Measurements from ENCODE around the gene NT5M.

The NT5M gene

DNA sequence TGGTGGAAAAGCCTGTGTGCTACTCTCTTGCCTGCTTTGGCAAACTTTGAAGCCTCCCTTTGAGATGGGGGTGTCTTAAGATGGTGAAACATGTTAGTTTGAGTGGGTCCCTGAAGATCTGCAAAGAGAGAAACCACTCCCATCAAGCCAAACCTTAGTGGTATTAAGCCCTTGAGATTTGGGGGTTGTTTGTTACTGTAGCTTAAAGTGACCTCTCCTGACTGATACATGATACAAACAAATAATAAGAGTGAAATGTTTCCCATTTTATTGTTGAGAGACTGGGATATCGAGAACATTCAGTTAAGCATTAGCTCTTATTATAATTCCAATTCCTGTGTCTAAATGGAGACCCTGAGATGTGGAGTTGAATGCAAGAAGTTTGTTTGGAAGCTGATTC, 63.1 kb downstream of the NT5M start:
- TF ChIP-seq, protein P1, sequence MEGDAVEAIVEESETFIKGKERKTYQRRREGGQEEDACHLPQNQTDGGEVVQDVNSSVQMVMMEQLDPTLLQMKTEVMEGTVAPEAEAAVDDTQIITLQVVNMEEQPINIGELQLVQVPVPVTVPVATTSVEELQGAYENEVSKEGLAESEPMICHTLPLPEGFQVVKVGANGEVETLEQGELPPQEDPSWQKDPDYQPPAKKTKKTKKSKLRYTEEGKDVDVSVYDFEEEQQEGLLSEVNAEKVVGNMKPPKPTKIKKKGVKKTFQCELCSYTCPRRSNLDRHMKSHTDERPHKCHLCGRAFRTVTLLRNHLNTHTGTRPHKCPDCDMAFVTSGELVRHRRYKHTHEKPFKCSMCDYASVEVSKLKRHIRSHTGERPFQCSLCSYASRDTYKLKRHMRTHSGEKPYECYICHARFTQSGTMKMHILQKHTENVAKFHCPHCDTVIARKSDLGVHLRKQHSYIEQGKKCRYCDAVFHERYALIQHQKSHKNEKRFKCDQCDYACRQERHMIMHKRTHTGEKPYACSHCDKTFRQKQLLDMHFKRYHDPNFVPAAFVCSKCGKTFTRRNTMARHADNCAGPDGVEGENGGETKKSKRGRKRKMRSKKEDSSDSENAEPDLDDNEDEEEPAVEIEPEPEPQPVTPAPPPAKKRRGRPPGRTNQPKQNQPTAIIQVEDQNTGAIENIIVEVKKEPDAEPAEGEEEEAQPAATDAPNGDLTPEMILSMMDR (IDR thresholded peaks at IDR 0.05; ENCODE audit: insufficient read depth, low read depth, low read length, missing control alignments) = no peak
- H3K4me3 ChIP-seq (ENCODE audit: low read depth, low read length) = no peak overlapping the region
- DNase-seq (ENCODE audit: low read depth) = no peak

DNA sequence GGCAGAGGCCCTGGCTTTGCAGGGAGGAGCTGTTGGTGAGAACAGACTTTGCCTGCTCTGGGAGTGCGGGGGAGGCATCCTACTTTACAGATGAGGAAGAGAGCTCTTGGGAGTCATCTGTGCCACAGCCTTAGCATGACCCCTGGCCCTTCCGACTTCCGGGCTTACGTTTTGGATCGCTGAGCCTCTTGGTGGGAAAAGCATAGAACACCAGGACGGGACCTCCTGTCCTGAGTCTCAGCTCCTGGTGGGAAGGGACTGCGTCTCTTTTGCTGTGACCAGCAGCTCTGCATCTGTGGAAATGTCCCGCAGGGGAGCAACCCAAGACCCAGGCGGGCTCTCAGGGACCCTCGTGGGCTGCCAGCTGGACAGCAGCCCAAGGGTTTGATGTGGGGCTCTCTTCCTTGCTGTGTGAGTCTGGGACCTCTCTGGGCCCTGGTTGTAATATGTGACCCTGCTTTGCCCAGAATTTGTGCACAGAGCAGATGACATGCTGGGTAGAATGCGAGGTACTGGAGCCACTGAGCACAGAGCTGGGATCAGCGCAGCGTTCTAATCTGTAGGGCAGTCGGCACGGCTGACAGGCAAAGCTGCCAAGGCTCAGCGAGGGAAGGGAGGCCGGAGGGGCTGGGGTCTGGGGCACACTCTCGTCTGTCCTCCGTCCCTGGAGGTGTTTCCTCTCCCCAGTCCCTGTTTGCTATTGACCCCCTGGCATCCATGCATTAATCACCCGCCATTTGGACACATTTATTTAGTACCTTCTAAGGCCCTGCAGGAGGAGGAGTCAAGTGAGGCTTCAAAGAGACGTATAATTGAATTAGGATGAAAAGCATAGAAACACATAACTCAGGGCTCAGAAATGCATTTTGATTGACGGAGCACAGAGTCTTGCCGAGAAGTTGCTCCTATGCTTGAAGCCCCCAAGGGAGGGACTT, 64.0 kb downstream of the NT5M start:
- no peak overlapping the region for H3K4me3 ChIP-seq (ENCODE audit: low read depth, low read length)
- TF ChIP-seq, protein P1 (IDR thresholded peaks at IDR 0.05; ENCODE audit: insufficient read depth, low read depth, low read length, missing control alignments) = no peak

DNA sequence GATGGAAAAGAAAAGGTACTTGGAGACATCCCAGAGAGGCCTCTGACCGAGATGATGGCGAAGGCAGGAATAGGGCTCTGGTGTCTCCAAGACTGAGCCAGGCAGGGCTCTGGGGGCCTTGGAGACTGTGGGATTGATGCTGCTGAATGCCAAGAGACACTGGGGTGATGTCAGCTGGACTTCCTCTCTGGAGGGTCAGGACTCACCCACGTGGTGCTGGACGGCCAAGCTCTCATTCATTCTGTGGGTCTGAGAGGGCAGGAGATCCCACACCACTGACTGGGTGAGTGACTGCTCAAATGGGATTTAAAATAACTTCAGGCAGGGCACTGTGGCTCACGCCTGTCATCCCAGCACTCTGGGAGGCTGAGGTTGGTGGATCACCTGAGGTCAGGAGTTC, 64.8 kb downstream of the NT5M start:
- TF ChIP-seq, protein P1 (IDR thresholded peaks at IDR 0.05; ENCODE audit: insufficient read depth, low read depth, low read length, missing control alignments) = no peak
- no peak for DNase-seq (ENCODE audit: low read depth)
- H3K4me3 ChIP-seq (ENCODE audit: low read depth, low read length) = no peak overlapping the region

More for the DNA sequence above, 64.0 kb downstream of the NT5M start:
- no peak for DNase-seq (ENCODE audit: low read depth)

DNA sequence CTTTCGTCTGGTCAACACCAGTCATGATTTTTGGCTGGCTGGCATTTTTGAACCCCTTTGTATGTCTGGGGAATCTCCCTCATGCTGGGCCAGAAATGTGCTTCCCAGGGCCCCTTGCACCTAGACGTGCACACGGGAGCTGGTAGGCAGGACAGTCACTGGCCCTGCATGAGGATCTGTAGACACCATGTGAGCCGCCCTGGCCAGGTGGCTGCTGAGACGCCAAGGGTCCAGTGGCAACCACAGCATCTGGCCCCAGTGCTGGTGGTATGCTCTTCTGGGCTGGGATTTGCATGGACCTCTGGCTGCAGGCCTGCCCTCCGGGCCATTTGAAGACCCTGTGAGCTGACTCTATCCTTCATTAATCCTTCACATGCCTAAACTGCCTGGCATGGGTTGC, 67.5 kb downstream of the NT5M start:
- TF ChIP-seq, protein P1 (IDR thresholded peaks at IDR 0.05; ENCODE audit: insufficient read depth, low read depth, low read length, missing control alignments) = no peak
- H3K4me3 ChIP-seq (ENCODE audit: low read depth, low read length) = no peak overlapping the region
- no peak for DNase-seq (ENCODE audit: low read depth)

DNA sequence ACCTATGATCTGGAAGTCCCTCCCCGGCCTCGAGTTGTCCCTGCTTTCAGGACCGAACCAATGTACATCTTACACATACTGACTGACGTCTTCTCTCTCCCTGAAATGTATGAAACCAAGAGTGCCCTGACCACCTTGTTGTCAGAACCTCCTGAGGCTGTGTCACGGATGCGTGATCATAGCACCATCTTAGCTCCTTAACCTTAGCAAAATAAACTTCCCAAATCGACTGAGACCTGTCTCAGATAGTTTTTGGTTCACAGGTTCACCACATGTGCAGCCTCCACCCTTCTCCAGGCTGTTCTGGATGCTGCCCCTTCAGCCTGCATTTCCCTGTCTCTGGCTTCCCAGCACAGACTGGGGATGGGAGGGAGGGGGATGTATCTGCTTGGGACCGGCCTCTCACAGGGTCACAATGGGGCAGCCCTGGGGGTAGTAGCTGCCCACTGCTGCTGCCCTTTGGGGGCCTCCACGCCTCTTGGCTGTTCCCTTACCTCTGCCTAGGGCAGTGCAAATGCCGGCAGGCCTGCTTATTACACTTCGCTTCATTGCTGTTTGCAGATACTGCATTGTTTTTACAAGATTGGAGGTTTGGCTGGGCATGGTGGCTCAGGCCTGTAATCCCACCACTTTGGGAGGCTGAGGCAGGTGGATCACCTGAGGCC, 69.8 kb downstream of the NT5M start:
- TF ChIP-seq, protein P1 (IDR thresholded peaks at IDR 0.05; ENCODE audit: insufficient read depth, low read depth, low read length, missing control alignments) = no peak
- no peak overlapping the region for H3K4me3 ChIP-seq (ENCODE audit: low read depth, low read length)
- no peak for DNase-seq (ENCODE audit: low read depth)

DNA sequence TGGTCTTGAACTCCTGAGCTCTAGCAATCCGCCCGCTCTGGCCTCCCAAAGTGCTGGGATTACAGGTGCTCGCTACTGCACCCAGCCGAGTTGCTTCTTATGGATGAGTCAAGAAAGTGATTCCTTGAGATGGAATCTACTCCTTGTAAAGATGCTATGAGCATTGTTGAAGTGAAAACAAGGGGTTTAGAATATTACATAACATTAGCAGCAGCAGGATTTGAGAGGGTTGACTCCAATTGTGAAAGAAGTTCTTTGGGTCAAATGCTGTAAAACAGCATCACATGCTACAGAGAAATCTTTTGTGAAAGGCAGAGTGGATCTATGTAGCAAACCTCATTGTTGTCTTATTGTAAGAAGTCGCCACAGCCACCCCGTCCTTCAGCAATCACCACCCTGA, 72.7 kb downstream of the NT5M start:
- no peak overlapping the region for H3K4me3 ChIP-seq (ENCODE audit: low read depth, low read length)
- no peak for DNase-seq (ENCODE audit: low read depth)
- TF ChIP-seq, protein P1 (IDR thresholded peaks at IDR 0.05; ENCODE audit: insufficient read depth, low read depth, low read length, missing control alignments) = no peak
